DOHH2 (cell line): ENCODE measurements around the gene IP6K1.
A peak's percentile ranks its signal among the peaks of the same experiment; 100 is the strongest.

Source experiments
- H3F3A ChIP-seq: fragments of 200-600 bp; sonication (generic), shearing (Covaris generic); 2 replicates; pipeline ENCODE4 v1.6.0; 2016; ENCODE audit warnings: antibody characterized with exemption, mild to moderate bottlenecking; ENCODE audit not compliant: control insufficient read depth, insufficient read depth
- H3K27ac ChIP-seq: fragments of 200-600 bp; sonication (generic); 2 replicates; pipeline ENCODE4 v1.5.1; 2014; ENCODE audit warnings: low read depth, mild to moderate bottlenecking, low read length, moderate library complexity
- H3K27me3 ChIP-seq: fragments of 200-600 bp; sonication (generic); 2 replicates; pipeline ENCODE4 v1.6.1; 2014; ENCODE audit warnings: mild to moderate bottlenecking, low read length, mixed read lengths; ENCODE audit not compliant: control insufficient read depth
- H3K36me3 ChIP-seq: fragments of 200-600 bp; sonication (generic); 2 replicates; pipeline ENCODE4 v1.6.1; 2014; ENCODE audit warnings: mild to moderate bottlenecking, low read length, moderate library complexity, mixed read lengths; ENCODE audit not compliant: control insufficient read depth
- H3K4me1 ChIP-seq: fragments of 200-600 bp; sonication (generic); 2 replicates; pipeline ENCODE4 v1.6.1; 2014; ENCODE audit warnings: mild to moderate bottlenecking, low read length, mixed read lengths; ENCODE audit not compliant: control insufficient read depth
- H3K4me2 ChIP-seq: fragments of 200-600 bp; sonication (generic); 2 replicates; pipeline ENCODE4 v1.6.0; 2014; ENCODE audit warnings: mild to moderate bottlenecking, low read length, moderate library complexity
- H3K4me3 ChIP-seq: fragments of 200-600 bp; sonication (generic); 2 replicates; pipeline ENCODE4 v1.5.1; 2014; ENCODE audit warnings: mild to moderate bottlenecking, low read length, mixed read lengths
- H3K79me2 ChIP-seq: fragments of 200-600 bp; sonication (generic); 2 replicates; pipeline ENCODE4 v1.6.1; 2014; ENCODE audit warnings: mild to moderate bottlenecking, low read length, mixed read lengths; ENCODE audit not compliant: control insufficient read depth
- H3K9me2 ChIP-seq: fragments of 200-600 bp; sonication (generic); replicated peaks from 2 replicates; pipeline ENCODE4 v1.6.1; 2014; ENCODE audit warnings: mild to moderate bottlenecking, low read length, mixed read lengths; ENCODE audit not compliant: control insufficient read depth
- H3K9me3 ChIP-seq: fragments of 200-600 bp; sonication (generic); 2 replicates; pipeline ENCODE4 v1.6.1; 2014; ENCODE audit warnings: antibody characterized with exemption, low read length, mixed read lengths; ENCODE audit not compliant: control insufficient read depth, insufficient read depth
- H4K20me1 ChIP-seq: fragments of 200-600 bp; sonication (generic); 2 replicates; pipeline ENCODE4 v1.6.0; 2014; ENCODE audit warnings: low read depth, mild to moderate bottlenecking, antibody characterized with exemption, low read length, moderate library complexity; ENCODE audit not compliant: control insufficient read depth, insufficient read depth
- EZH2phosphoT487 ChIP-seq: fragments of 200-600 bp; sonication (generic); IDR thresholded peaks from 2 replicates; pipeline ENCODE4 v1.6.1; 2017; ENCODE audit warnings: borderline replicate concordance, mild to moderate bottlenecking, antibody characterized with exemption, low read length, moderate library complexity, mixed read lengths
- TF ChIP-seq, protein P1 (sequence below): fragments of 200-600 bp; sonication (generic); IDR thresholded peaks from one replicate; pipeline ENCODE4 v1.5.1; 2014; ENCODE audit warnings: antibody characterized with exemption, mild to moderate bottlenecking, low read depth, low read length; ENCODE audit not compliant: poor library complexity, severe bottlenecking

Gene IP6K1

DNA sequence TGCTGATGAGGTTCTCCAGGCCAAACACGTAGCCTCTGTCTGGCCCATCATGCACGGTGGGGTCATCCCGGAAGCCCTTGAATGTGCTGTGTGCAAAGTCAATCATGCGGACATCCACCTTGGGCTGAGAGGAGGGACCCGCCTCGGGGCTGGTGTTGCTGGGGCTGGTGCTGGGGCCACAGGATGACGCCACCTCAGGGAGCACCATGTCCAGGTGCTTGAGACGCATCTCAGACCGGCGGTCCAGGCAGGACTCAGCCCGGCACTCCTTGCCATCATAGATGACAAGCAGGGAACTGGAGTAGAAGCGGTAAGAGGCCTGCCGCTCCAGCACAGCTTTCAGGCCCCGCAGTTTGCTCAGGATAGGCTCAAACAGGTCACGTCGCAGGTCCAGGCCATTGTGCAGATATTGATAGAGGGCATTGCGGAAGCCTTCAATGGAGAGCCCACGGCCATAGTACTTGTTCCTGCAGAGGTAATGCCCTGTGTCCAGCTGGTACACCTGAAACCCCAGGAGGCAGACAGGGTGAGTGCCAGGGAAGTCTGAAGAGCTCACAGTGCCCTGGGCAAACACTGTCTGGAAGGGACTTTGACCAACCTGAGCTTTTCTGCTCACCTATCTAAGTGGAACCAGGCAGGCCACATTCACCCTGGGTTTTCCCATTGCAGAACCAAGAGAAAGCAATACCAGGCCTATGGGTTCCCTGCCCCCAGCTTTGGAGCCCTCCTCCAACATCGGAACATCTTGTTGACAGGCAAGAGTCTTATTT lies 59.0 kb downstream of the IP6K1 start:
- Histone ChIP-seq H3K79me2 (peaks cover 27% of the 10 kb centered on the region), H3K36me3 (peaks cover 61% of the 10 kb centered on the region), H3K27ac (peak overlapping the region; percentile 81), H3K9me3 (no peaks in the 10 kb centered on the region), H3K4me1 (peaks cover 48% of the 10 kb centered on the region), H3K27me3 (no peaks in the 10 kb centered on the region), H3K4me2 (peak overlapping the region; percentile 64), H3K9me2 (no peaks in the 10 kb centered on the region), H3K4me3 (peak overlapping the region; percentile 61), H3F3A (peaks cover 7% of the 10 kb centered on the region), H4K20me1 (no peaks in the 10 kb centered on the region)
- TF ChIP-seq, protein P1, sequence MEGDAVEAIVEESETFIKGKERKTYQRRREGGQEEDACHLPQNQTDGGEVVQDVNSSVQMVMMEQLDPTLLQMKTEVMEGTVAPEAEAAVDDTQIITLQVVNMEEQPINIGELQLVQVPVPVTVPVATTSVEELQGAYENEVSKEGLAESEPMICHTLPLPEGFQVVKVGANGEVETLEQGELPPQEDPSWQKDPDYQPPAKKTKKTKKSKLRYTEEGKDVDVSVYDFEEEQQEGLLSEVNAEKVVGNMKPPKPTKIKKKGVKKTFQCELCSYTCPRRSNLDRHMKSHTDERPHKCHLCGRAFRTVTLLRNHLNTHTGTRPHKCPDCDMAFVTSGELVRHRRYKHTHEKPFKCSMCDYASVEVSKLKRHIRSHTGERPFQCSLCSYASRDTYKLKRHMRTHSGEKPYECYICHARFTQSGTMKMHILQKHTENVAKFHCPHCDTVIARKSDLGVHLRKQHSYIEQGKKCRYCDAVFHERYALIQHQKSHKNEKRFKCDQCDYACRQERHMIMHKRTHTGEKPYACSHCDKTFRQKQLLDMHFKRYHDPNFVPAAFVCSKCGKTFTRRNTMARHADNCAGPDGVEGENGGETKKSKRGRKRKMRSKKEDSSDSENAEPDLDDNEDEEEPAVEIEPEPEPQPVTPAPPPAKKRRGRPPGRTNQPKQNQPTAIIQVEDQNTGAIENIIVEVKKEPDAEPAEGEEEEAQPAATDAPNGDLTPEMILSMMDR, result no peak
- no peak for TF ChIP-seq EZH2phosphoT487

DNA sequence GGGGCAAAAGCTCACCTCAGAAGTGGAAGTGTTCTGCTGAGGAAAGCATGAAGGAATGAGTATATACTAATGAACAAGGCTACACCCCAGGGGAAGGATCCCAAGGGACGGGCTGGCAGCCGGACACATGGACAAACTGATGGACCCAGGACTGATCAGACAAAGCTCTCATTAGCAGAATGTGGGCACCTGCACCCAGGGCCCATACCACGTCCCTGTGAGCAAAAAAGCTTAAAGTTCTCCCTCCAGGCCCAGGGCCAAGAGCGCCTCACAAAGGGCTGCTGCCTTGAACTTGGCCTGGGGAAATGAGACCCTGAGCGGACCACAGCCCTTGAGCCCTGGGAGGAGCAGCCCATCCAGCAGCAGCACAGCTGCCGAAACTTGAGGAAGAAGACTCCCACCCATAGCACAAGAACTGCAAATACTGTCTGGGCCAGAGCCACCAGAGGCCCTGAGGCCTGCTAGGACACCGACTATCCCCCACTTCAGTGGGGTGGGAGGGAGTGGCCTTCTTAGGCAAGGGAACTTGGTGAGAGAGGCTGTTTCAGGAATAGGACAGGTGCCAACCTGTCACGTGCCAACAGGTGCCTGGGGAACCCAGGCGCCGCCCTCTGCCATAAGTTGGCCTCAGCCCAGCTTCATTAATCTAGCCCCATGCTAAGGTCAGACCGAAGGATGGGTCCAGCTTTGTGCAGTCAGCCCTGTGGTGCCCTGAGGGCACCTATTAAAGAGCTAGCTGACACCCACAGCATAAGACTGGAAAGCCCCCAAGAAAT lies 60.2 kb downstream of the IP6K1 start:
- TF ChIP-seq EZH2phosphoT487, result no peak
- TF ChIP-seq, protein P1, result no peak
- H3K36me3 ChIP-seq, result peaks cover 65% of the 10 kb centered on the region
- no peaks in the 10 kb centered on the region for H3K27me3 ChIP-seq
- H3K9me2 ChIP-seq, result no peaks in the 10 kb centered on the region
- H4K20me1 ChIP-seq, result no peaks in the 10 kb centered on the region
- H3K4me3 ChIP-seq, result peak overlapping the region; percentile 61
- peaks cover 7% of the 10 kb centered on the region for H3F3A ChIP-seq
- H3K9me3 ChIP-seq, result no peaks in the 10 kb centered on the region
- H3K79me2 ChIP-seq, result peaks cover 31% of the 10 kb centered on the region
- peak overlapping the region; percentile 64 for H3K4me2 ChIP-seq
- peak overlapping the region; percentile 81 for H3K27ac ChIP-seq
- peaks cover 49% of the 10 kb centered on the region for H3K4me1 ChIP-seq

DNA sequence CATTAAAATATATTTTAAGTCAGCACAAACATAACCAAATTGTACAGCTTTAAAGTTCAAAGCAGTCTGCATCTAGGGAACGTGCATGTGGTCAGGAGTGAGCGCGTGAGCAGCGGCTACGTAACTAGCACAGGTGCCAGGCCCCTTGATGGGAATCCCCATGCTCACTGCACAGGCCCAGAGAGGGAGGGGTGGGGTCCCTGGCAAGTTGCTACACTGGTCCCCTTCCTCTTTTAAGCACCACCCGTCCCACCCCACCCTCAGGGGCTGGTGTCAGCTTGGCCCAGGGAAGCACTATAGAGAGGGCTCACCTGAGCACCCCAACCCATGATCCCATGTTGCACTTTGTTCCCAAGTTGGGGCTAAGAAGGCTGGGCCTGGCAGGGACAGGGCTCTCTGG lies 61.8 kb downstream of the IP6K1 start:
- H3K27ac ChIP-seq, result peak overlapping the region; percentile 81
- peak overlapping the region; percentile 90 for H3K4me3 ChIP-seq
- H3K79me2 ChIP-seq, result peaks cover 31% of the 10 kb centered on the region
- peaks cover 69% of the 10 kb centered on the region for H3K36me3 ChIP-seq
- TF ChIP-seq, protein P1, result no peak
- TF ChIP-seq EZH2phosphoT487, result no peak
- H3K27me3 ChIP-seq, result no peaks in the 10 kb centered on the region
- H4K20me1 ChIP-seq, result no peaks in the 10 kb centered on the region
- peaks cover 53% of the 10 kb centered on the region for H3K4me1 ChIP-seq
- peak overlapping the region; percentile 98 for H3K4me2 ChIP-seq
- H3K9me2 ChIP-seq, result no peaks in the 10 kb centered on the region
- no peaks in the 10 kb centered on the region for H3K9me3 ChIP-seq
- peaks cover 7% of the 10 kb centered on the region for H3F3A ChIP-seq
